Sigmoid colon (tissue), 3 donors: ENCODE measurements around the gene CLEC16A.

ENCODE experiments used
- CTCF ChIP-seq, 4 experiments: fragments of 450-650 bp in 3 of 4; fragments of 200-600 bp in 1 of 4; IDR thresholded peaks; one replicate each; pipeline ENCODE4 v1.5.1; 2016 to 2019; ENCODE audit warnings: antibody characterized with exemption in 4 of 4, mild to moderate bottlenecking in 3 of 4, moderate library complexity in 2 of 4
- POLR2A ChIP-seq, 2 donors: fragments of 450-650 bp; IDR thresholded peaks; one replicate each; pipeline ENCODE4 v1.6.1; 2016; ENCODE audit warnings: antibody characterized with exemption in 2 of 2, mild to moderate bottlenecking in 2 of 2, moderate library complexity in 2 of 2

- TF ChIP-seq POLR2A (IDR thresholded peaks at IDR 0.05) (no peak), CTCF (IDR thresholded peaks at IDR 0.05) (no peak)
These were observed 216.3 kb downstream of the CLEC16A start for GRCh38 chr16:11160676-11161115.
